Dermis microvascular lymphatic vessel endothelial cell (primary cell): ENCODE data around the gene GPC5. TPM values are rescaled to one million over a fixed set of nuclear protein-coding genes. Genes with fewer than 3 reads are reported as not detected.

Experiments
- DNase-seq, 2 donors: peaks; one replicate each; pipeline versions ENCODE4 v3.0.0 to v3.0.0-alpha.2; 2010; ENCODE audit warnings: low read depth in 2 of 2
- total RNA-seq: library from RNA; depleted of rRNA; stranded (reverse); fragments of >200 nt; gene quantifications from 2 replicates; pipeline ENCODE4 v1.2.1, GENCODE V29; 2014

Gene GPC5
- total RNA-seq, 1 donor from 2014 or later, result 0.51 TPM

DNA sequence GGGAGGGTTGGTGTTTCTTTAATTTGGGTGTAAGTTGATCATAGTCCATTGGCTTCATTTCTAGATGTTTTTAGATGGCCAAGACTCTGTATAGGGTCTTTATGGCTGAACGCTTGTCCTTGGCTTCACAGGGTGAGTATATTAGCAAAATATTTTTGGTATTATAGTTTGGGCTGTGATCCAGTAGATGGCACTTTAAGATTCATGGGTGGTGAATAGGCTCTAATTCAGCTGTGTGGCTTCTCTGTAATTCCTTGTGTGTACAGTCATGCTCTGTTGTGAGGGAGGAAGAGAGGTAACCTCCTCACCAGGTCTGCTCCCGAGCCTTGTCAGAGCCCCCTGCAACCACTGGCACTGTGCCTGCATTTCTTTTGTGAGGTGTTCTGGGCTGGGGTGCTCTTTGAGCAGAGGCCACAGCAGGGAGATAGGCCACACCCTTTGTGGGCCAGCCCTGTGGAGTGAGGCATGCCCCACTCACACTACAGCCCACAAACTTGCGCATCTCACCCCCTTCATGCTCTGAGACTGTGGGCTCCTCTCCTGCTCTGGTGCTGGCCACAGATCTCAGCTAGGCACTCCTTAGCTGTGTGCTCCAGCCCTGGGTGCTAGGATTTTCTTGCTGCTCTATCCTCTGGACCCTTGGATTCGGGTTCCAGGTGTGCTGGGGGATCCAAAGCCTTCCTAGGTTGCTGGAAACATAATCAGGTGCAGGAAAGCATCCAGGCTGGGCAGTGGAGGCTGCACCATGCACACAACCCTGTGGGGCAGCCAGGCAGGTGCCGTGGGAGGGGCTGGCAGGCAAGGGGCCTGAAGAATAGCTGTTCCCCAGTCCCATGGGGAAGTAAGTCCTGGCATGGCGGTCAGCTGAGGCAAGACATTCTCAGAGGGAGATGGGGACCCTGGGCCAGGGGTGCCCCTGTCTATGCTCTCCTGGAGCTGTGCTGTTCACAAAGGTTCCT is 193.9 kb downstream of the GPC5 start:
- DNase-seq, result no peak

DNA sequence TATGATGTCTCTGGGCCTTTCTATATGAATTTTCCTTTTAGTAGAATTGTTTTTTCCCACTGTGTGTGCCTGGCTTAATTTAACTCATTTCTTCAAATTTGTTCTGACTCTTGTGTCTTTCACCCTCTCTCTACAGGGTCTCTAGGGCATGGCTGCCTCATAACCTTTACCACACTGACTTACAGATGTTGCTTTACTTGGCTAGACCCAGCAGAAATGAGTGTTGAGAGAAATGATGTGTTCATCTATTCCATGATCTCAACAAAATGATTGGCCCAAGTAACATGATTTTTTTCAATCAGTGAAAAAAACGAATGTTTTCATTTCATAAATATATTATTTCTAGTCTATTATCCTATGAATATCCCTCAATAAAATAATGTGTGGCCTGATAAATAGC is 195.0 kb downstream of the GPC5 start:
- no peak for DNase-seq

DNA sequence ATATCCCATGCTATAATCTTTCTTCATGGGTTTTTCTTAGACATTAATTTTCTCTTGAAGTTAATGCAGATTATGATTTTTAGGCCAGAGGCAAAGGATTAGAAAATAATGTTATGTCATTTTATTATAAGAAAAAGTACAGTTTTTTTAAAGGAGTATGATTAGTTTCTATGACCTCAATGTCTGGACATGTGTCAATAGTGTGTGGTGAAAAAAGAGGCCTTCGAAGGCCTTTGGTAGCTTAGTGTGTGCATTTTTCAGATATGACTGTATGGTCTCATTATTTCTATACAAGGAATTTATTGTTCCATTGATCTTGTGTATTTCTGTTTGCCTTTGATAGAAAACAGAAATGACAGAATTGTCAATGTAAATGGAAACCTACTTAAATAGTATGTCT is 195.6 kb downstream of the GPC5 start:
- DNase-seq, result no peak

DNA sequence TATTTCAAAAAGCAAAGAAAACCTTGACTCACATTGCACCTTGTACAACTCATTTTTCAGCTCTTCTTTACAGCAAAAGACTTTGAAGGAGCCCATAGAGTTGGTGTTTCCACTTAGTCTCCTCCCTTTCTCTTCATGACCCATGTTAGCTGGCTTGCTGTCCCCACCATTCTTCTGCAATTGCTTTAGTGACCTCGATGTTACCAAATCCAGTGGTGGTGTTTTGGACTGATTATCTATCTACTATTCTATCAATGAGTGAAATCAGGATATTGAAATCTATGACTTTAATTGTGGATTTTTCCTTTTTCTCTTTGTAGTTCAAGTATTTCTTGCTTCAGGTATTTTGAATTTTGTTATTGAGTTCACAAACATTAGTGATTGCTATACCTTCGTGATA is 197.3 kb downstream of the GPC5 start:
- no peak for DNase-seq

DNA sequence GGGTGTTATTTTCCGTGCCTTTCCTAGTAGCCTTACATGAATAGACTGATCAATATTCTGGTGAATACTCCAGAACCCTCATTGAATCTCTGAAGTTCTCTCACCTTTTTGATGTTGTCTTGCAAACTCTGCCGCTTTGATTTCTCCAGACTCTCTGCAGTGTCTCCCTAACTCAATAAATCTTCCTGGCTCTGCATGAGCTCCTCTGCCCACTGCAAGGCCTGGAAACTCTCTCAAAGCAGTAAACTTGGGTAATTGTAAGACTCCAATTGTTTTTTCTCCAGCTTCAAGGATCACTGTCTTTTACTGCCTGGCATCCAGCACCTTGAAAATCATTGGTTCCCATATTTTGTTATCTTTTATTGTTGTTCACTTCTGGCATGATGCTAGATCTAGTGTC is 198.4 kb downstream of the GPC5 start:
- no peak for DNase-seq

DNA sequence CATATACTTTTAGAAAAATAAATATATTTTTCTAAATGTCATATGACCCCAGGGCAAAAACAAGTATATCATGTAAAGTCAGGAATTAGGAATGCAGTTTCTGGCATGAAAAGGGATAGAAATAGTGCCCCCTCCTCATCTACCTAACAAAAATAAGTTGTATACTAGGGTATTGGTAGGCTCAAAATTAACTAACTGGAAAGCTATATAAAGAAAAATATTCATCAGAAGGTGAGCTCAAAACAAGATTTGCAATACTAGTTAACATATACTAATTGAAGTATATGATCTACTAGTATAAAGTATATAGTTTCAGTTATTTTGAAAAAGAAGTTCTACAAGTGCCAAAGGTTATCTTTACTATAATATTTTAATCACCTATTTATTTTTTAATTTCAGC is 200.2 kb downstream of the GPC5 start:
- no peak for DNase-seq

DNA sequence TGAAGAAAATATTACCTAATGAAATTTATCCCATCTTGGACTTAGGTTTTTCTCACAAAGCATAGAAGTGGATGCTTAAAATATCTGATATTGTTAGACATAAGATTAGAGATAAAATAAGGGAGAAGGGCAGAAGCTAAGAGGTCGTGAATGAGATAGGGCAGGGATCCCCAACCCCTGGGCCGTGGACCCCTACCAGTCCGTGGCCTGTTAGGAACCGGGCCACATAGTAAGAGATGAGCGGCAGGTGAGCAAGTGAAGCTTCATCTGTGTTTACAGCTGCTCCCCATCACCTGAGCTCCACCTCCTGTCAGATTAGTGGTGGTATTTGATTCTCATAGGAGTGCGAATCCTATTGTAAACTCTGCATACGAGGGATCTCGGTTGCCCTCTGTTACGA is 202.9 kb downstream of the GPC5 start:
- DNase-seq, result no peak

DNA sequence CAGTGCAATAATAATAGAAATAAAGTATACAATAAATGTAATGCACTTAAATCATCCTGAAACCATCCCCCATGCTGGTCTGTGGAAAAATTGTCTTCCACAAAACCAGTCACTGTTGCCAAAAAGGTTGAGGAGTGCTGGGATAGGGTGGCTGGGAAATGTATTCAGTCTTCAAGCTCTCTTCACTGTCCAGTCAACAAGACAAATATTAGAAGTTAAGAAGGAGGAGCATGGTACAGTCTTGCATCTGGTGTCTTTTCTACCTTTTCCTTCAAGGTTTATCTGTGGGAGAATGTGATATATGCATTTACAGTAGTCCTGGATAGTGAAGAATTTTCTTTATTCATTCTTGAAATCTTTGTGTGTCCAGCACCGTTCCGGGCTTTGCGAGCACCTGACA is 203.4 kb downstream of the GPC5 start:
- DNase-seq, result no peak

DNA sequence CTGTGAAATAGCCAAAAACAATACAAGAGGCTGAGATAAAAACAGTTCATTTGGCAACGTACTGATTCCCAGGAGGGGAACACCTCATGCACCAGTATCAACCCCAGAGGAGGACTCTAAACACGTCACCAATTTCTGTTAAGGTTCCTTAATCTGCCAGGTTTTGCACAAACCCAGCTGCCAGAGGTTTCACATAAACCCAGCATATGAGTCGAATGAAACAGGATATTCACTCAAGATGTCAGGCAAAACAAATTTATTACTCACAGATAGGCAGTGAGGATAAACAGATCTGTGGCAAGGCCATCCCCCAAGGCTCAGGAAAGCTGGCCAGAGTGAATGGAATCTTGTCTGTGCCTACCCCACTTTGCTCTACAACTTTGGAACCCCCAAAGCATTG is 210.9 kb downstream of the GPC5 start:
- no peak for DNase-seq

DNA sequence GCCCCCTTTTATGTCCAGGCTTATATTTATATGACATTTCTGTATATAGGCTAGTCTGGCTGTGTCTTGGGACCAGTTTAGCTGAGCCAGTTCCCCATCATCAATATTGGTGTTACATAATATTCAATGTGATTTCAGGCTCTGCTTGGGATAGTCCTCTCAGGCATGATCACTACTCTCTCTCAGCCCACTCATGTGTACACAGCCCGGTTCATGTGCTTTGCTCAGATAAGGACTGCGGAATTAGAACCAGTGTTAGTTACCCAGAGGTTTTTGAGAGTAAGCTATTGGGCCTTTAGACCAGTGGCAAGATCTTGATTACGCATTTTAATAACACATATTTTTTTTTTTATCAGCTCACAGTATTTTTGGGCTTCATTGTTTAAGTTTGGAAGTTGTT is 219.9 kb downstream of the GPC5 start:
- DNase-seq, result no peak

DNA sequence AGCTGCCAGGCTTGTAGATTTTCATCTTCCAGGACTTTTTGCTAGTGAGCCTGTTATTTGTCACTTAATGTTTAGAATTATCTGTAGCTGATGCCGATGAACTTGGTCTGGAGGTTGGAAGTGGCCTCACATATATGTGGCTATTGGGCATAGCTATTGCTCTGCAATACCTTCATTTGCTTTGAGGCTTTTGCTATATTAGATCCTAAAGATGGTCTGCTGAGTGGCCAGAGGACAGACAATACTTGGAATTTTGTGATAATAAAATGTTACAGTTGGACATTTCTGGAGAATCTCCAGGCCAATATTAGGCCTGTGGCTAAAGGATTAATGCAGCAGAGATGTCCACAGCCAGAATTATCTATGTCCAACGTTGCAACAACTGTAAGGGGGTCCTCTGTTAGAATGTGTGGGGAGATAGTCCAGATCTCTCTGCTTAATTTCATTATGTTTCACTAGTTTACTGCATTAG is 222.3 kb downstream of the GPC5 start:
- DNase-seq, result no peak

DNA sequence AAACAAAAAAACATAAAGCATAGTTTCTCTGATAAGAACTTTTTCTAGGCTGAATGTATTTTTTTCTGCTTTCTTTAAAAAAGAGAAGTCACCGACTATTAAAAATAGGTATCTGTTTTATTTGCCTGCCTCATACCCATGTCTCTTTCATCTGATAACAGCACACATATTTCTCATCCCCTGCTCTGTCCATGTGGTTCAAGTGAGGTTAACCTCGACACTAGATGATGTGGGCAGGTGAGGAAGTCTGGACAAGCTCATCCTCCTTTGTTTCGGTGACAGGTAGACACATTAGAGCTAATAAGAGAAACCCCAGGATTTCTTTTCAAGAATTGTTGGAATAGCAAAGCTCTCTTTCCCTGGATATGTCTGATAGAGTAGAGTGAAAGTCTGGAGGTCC is 222.7 kb downstream of the GPC5 start:
- DNase-seq, result no peak

DNA sequence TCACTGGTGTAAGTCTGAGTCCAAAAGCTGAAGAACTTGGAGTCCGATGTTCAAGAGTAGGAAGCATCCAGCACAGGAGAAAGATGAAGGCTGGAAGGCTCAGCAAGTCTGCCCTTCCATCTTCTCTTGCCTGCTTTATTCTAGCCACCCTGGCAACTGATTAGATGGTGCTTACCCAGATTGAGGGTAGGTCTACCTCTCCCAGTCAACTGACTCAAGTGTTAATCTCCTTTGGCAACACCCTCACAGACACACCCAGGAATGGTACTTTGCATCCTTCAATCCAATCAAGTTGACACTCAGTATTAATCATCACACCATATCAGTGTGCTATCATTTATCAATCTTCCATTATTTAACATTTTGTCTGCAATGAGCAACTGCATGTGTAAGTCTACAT is 223.5 kb downstream of the GPC5 start:
- no peak for DNase-seq

DNA sequence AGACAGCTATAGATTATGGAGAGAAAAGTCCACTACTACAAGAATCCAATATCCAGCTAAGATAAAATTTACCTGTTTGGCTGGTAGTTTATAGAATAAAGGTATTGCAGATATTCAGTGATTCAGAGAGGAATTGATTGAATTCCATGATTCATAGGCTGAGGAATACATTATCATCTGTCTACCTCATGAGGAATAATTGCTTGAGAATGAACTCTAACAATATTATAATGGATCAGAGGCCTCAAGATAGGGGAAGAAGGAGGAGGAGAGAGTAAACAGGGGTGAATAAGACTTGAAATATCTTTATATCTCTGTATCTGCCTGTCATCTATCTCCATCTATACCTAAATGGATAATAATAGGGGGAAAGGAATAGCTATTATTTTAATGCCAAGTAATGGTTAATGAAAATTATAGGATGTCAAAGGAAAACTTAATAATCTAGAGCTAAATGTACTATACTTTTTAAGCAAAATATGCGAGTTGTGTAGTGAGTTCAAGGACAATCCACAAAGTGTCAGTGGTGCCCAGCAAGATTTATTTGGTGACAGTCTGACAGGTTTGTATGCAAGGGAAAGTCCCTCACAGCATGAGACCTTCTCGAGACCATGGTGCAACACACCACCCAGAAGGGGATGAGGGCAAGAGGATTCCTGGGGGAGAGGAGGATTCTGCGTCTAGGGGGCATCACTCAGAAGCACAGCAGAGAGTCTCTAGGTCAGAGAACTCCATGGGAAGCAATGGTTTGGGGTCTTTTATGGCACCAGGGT is 224.5 kb downstream of the GPC5 start:
- DNase-seq, result no peak

DNA sequence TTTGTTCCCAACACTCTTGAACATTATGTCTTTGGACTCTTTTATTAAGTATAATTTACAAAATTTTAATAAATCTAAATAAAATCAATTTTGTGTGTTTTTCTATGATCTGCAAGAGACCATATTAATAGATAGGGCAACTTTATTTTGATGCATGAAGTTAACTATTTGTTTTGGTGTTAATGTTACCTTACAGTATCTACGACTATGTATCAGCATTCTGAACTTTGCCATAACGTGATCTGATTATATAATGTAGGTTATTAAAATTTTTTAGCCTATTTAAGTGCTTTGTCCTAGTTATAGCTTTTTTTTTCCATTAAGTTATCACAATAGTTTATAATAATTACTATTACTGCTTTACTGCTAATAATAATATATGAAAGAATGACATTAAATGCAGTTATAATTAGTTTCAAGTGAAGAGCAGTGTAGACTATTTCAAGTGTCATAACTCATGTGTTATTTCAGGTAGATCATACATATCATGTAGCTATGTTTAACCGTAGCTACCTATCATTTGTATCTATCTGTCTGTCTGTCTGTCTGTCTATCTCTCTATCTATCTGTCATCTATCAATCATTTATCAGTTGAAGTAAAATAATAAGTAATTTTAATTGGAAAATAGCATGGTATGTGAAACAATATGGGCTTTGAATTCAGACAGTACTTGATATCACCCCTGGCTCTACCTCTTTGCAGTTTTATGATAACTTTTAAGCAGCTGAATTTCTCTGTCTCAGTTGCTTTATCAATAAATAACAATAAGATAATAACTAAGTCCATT is 229.7 kb downstream of the GPC5 start:
- DNase-seq, result no peak

DNA sequence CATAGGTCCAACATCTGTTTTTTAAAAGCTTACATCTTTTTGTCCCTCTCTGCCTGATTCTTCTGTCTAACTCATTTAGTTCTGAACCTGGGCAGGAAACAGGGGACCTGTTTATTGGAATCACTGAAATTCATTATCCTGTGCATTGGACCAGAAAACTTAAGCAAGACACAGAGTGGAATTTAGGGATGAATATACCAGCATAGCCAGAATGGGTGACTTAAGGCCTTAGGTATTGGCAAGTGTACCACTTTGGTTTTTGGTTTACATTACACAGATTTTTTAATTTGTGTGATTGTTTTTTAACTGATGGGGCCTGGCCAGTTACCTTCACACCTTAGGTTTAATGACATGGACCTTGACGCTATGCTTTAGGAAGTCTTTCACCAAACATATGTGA is 232.5 kb downstream of the GPC5 start:
- no peak for DNase-seq

DNA sequence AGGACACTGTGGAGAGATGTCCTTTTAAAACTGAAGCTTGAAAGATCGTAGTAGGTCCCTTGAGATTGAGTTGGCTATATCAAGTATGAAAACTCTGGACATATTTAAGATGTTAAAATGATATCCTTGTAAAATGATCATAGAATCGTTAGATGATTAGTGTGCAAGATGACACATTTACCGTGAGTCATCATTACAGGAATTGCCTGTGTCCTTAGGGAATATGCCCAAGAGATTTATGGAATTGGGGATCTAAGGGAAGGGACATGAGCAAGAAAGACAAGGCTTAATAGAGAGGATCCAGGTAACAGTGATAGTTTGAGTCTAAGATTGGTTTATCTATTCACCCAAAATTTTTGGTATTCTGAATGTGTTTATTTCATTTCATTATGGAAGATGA is 233.7 kb downstream of the GPC5 start:
- DNase-seq, result no peak

DNA sequence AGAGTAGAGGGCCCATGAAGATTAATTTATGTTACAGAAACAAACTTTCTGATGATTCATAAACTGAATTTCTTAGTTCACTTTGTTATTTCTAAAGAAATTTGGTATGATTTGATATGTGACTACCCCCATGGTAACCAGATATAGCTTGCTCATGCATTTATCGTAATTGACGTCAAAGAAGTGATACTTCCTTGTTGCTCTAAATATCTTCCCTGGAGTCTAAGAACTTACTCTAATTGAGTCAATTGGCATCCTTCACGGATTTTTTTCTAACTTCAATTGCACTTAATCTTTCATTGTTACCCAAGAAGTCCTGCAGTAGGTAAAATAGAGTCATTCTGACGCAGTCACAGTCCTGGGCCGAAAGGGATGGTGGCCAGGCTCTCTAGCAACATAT is 240.9 kb downstream of the GPC5 start:
- no peak for DNase-seq

DNA sequence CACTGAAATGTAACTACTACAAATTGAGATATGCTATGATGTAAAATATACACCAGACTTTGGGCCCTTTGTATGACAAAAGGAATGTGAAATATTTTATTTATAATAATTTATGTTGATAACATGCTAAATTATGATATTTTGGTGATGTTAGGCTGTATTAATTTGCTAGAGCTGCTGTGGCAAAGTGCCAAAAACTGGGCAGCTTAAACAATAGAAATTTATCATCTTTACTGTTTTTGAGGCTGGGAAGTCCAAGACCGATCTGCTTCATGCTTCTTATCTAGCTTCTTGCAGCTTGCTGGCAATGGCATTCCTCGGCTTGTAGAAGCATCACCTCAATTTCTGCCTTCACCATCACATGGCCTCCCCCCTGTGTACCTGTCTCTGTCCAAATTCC is 245.0 kb downstream of the GPC5 start:
- no peak for DNase-seq

DNA sequence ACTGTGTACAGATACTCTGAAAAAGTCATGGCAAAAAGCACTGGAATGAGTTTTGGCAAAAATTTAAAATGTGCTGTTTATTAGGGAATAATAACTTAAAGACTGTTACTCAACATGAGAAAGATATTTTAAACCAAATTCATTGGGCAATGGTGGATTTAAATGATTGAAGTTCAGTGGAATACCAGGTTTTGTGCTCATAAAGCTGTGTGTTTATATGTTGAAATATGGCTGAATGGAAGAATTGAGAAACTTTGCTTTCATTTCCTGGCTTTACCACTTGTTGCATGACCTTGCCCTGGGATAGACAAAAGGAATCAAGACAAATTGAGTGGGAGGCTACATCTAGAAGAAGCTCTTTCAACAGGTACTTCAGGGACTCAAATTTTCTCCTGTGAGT is 246.4 kb downstream of the GPC5 start:
- no peak for DNase-seq

DNA sequence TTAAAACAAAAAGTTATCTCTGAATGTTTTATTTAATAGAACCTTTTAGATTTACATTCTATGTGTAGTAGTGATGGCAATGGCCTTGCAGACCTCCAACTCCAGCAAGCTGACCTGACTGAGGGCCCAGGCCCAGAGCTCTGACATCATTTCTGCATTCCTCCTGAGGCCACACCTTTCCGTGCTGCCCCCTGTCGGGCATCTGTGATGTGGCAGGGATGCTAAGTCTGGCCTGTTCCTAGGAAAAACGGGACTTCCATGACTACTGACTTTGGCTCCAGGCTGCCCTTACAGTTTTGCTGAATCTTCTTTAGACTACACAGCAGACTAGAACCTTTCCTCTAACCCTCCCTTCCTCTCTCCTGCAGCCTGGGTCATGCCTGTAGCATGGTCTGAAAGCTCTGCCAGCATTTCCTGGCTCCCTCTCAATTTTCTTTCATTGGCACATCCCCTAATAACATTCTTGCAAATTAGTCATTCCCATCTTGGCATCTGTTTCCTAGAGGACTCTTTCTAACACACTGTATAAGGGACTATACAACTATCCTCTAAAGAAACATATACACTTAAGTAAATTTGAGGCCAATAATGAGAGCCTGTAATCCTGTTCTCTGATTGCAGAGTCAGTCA is 249.1 kb downstream of the GPC5 start:
- DNase-seq, result no peak
